ENCODE data around the gene TMTC1.

GRCh38 chr12:29673346-29673745 is 110.4 kb downstream of the TMTC1 start:
- TF ChIP-seq, protein P1, sequence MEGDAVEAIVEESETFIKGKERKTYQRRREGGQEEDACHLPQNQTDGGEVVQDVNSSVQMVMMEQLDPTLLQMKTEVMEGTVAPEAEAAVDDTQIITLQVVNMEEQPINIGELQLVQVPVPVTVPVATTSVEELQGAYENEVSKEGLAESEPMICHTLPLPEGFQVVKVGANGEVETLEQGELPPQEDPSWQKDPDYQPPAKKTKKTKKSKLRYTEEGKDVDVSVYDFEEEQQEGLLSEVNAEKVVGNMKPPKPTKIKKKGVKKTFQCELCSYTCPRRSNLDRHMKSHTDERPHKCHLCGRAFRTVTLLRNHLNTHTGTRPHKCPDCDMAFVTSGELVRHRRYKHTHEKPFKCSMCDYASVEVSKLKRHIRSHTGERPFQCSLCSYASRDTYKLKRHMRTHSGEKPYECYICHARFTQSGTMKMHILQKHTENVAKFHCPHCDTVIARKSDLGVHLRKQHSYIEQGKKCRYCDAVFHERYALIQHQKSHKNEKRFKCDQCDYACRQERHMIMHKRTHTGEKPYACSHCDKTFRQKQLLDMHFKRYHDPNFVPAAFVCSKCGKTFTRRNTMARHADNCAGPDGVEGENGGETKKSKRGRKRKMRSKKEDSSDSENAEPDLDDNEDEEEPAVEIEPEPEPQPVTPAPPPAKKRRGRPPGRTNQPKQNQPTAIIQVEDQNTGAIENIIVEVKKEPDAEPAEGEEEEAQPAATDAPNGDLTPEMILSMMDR (IDR thresholded peaks at IDR 0.05; ENCODE audit: low read depth, low read length), result no peak
- no peak for TF ChIP-seq EZH2phosphoT487 (IDR thresholded peaks at IDR 0.05; ENCODE audit: low read depth)

Measured in OCI-LY3 (cell line).